H1 (cell line): ENCODE data around the gene MAGI2.

Experiments used
- CTBP2 ChIP-seq: IDR thresholded peaks from 2 replicates; pipeline ENCODE4 v1.7.0; 2011; ENCODE audit warnings: borderline replicate concordance, mild to moderate bottlenecking, moderate library complexity, mixed read lengths, low read length; ENCODE audit not compliant: insufficient read depth, insufficient read length
- MAX ChIP-seq: IDR thresholded peaks from 2 replicates; pipeline ENCODE4 v1.6.1; 2012; ENCODE audit warnings: inconsistent platforms

DNA sequence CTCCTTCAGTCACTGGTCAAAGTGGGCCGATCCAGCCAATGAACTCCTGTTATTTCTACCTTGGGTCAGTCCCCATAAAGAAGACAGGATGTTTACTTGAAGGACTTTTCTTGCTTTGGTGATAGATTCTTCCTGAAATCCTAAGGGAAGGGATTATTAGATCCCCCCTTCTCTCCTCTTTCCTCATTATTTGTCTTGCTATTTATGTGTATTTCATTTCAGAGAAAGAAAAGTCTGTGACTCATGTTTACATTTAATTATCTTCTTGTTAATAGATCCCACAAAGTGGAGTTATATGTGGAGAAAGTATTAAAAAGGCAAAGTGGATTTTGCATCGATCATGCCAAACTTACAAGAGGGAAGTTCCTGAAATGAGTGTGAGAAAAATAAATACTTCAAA lies 1313.4 kb downstream of the MAGI2 start:
- TF ChIP-seq CTBP2 (no peak), MAX (no peak)
